HEK293T (cell line): ENCODE data around the gene PRKCE.

Source experiments
- CTCF ChIA-PET: fragments of 350-600 bp; formaldehyde crosslinking; extraction: SDS; loops from one replicate; lab custom pipeline; 2021; ENCODE audit warnings: antibody characterized with exemption, inconsistent platforms; lab: Yijun Ruan, JAX
- POLR2A ChIA-PET: fragments of 350-600 bp; formaldehyde crosslinking; extraction: SDS; loops from one replicate; lab custom pipeline; 2020; ENCODE audit warnings: antibody characterized with exemption, inconsistent platforms; lab: Yijun Ruan, JAX
- DNase-seq: peaks from one replicate; pipeline ENCODE4 v3.0.0; 2012; ENCODE audit warnings: mixed read lengths; ENCODE audit errors: extremely low spot score
- ARNT ChIP-seq: fragments of 450-650 bp; IDR thresholded peaks from 2 replicates; pipeline ENCODE4 v1.6.1; 2017; ENCODE audit warnings: mild to moderate bottlenecking
- BHLHE40 ChIP-seq: fragments of 450-650 bp; IDR thresholded peaks from 2 replicates; pipeline ENCODE4 v1.6.1; 2016; ENCODE audit warnings: mild to moderate bottlenecking, moderate library complexity, borderline replicate concordance
- CTBP1 ChIP-seq: fragments of 450-650 bp; IDR thresholded peaks from 2 replicates; pipeline ENCODE4 v1.6.1; 2016; ENCODE audit warnings: borderline replicate concordance
- ELF4 ChIP-seq: fragments of 450-650 bp; IDR thresholded peaks from 2 replicates; pipeline ENCODE4 v1.6.1; 2017; ENCODE audit warnings: antibody characterized with exemption
- FOXA1 ChIP-seq: fragments of 450-650 bp; IDR thresholded peaks from 2 replicates; pipeline ENCODE4 v1.6.1; 2016; ENCODE audit warnings: mild to moderate bottlenecking
- FOXK2 ChIP-seq: fragments of 450-650 bp; IDR thresholded peaks from 2 replicates; pipeline ENCODE4 v1.6.1; 2016; ENCODE audit warnings: mild to moderate bottlenecking
- FOXM1 ChIP-seq: fragments of 450-650 bp; IDR thresholded peaks from 2 replicates; pipeline ENCODE4 v1.6.1; 2017; ENCODE audit warnings: mild to moderate bottlenecking, borderline replicate concordance
- HDGF ChIP-seq: fragments of 450-650 bp; IDR thresholded peaks from 2 replicates; pipeline ENCODE4 v1.6.1; 2017; ENCODE audit warnings: antibody characterized with exemption, borderline replicate concordance
- L3MBTL2 ChIP-seq: fragments of 450-650 bp; conservative IDR thresholded peaks from 2 replicates; pipeline ENCODE4 v1.6.1; 2016; ENCODE audit warnings: mild to moderate bottlenecking
- LEF1 ChIP-seq: fragments of 450-650 bp; IDR thresholded peaks from 2 replicates; pipeline ENCODE4 v1.6.1; 2017; ENCODE audit warnings: mild to moderate bottlenecking, borderline replicate concordance
- NFRKB ChIP-seq: fragments of 450-650 bp; IDR thresholded peaks from 2 replicates; pipeline ENCODE4 v1.6.1; 2016; ENCODE audit warnings: mild to moderate bottlenecking, moderate library complexity
- PKNOX1 ChIP-seq: fragments of 450-650 bp; IDR thresholded peaks from 2 replicates; pipeline ENCODE4 v1.6.1; 2016
- SP1 ChIP-seq: fragments of 450-650 bp; IDR thresholded peaks from 2 replicates; pipeline ENCODE4 v1.6.1; 2017
- SUZ12 ChIP-seq: fragments of 450-650 bp; IDR thresholded peaks from 2 replicates; pipeline ENCODE4 v1.6.1; 2016; ENCODE audit warnings: mild to moderate bottlenecking
- TARDBP ChIP-seq: fragments of 450-650 bp; IDR thresholded peaks from 2 replicates; pipeline ENCODE4 v1.6.1; 2016
- ZNF384 ChIP-seq: fragments of 450-650 bp; IDR thresholded peaks from 2 replicates; pipeline ENCODE4 v1.6.1; 2016

PRKCE gene

GRCh38 chr2:45872211-45872610 lies 220.7 kb downstream of the PRKCE start:
- ChIA-PET POLR2A (no interaction called here), CTCF (no interaction called here)
- TF ChIP-seq PKNOX1 (no peak), TARDBP (no peak), LEF1 (no peak), ARNT (no peak), ZNF384 (no peak), FOXM1 (no peak)
- no peak for DNase-seq

- ChIA-PET CTCF (interaction anchor here (0.7 kb wide), 1 partner anchor 12 kb away, joined by 3 read pairs; no protein-coding TSS in a partner anchor), POLR2A (no interaction called here)
- no peak for TF ChIP-seq ELF4
- no peak for TF ChIP-seq FOXA1
- TF ChIP-seq FOXM1, result no peak
- TF ChIP-seq TARDBP, result no peak
- DNase-seq, result no peak
Observed at GRCh38 chr2:45874344-45874743, 222.9 kb downstream of the PRKCE start.

- DNase-seq, result no peak
- no peak for TF ChIP-seq SUZ12
- TF ChIP-seq ARNT, result no peak
- TF ChIP-seq L3MBTL2, result no peak
- TF ChIP-seq CTBP1, result no peak
- no peak for TF ChIP-seq BHLHE40
- TF ChIP-seq TARDBP, result no peak
- TF ChIP-seq SP1, result no peak
- no peak for TF ChIP-seq PKNOX1
- no peak for TF ChIP-seq ZNF384
- no peak for TF ChIP-seq NFRKB
- no peak for TF ChIP-seq ELF4
- no peak for TF ChIP-seq FOXA1
- no peak for TF ChIP-seq HDGF
- TF ChIP-seq FOXM1, result no peak
- no peak for TF ChIP-seq FOXK2
- no peak for TF ChIP-seq LEF1
- ChIA-PET POLR2A (no interaction called here), CTCF (no interaction called here)
Observed at GRCh38 chr2:45876611-45877010, 225.1 kb downstream of the PRKCE start.

- CTCF ChIA-PET, result interaction anchor here (0.6 kb wide), 1 partner anchor 82 kb away, joined by 3 read pairs; no protein-coding TSS in a partner anchor
- no peak for DNase-seq
- TF ChIP-seq FOXK2 (no peak), LEF1 (no peak), ELF4 (no peak)
- POLR2A ChIA-PET, result no interaction called here
Observed at GRCh38 chr2:45879406-45879805, 227.9 kb downstream of the PRKCE start.

- CTCF ChIA-PET, result no interaction called here
- POLR2A ChIA-PET, result no interaction called here
- TF ChIP-seq BHLHE40 (no peak), ZNF384 (no peak), PKNOX1 (no peak), FOXK2 (no peak), NFRKB (no peak), FOXA1 (no peak), ELF4 (no peak), L3MBTL2 (no peak), ARNT (no peak), TARDBP (no peak), CTBP1 (no peak), HDGF (no peak), SP1 (no peak)
- DNase-seq, result no peak
Observed at GRCh38 chr2:45879936-45880335, 228.5 kb downstream of the PRKCE start.

GRCh38 chr2:45881970-45882581 lies 230.6 kb downstream of the PRKCE start:
- CTCF ChIA-PET, result interaction anchor here (0.6 kb wide), 1 partner anchor 899 kb away, joined by 3 read pairs; no protein-coding TSS in a partner anchor
- POLR2A ChIA-PET, result no interaction called here

More at GRCh38 chr2:45881970-45882581, 230.6 kb downstream of the PRKCE start:
- no peak for DNase-seq
- no peak for TF ChIP-seq FOXK2
- no peak for TF ChIP-seq ELF4
- TF ChIP-seq ARNT, result no peak
- no peak for TF ChIP-seq SP1
- no peak for TF ChIP-seq HDGF
- TF ChIP-seq PKNOX1, result no peak
- TF ChIP-seq FOXM1, result no peak
- TF ChIP-seq L3MBTL2, result no peak
- no peak for TF ChIP-seq BHLHE40
- no peak for TF ChIP-seq ZNF384
- TF ChIP-seq LEF1, result no peak
- no peak for TF ChIP-seq CTBP1
- no peak for TF ChIP-seq FOXA1
- TF ChIP-seq SUZ12, result no peak
- TF ChIP-seq TARDBP, result no peak
- no peak for TF ChIP-seq NFRKB
